PFSK-1 (cell line): Measurements from ENCODE around the gene TMEM11.

Experiments used
- FOXP2 ChIP-seq: optimal IDR thresholded peaks from 2 replicates; pipeline ENCODE3; 2011; ENCODE audit warnings: borderline replicate concordance, control low read depth, inconsistent platforms; ENCODE audit not compliant: insufficient read depth; ENCODE audit errors: extremely low read length, extremely low read depth
- POLR2AphosphoS5 ChIP-seq: IDR thresholded peaks from 2 replicates; pipeline ENCODE4 v1.6.1; 2012; ENCODE audit warnings: low read depth, mild to moderate bottlenecking, control low read depth, low read length, moderate library complexity
- REST ChIP-seq, 2 experiments: IDR thresholded peaks; 2 replicates each; pipeline versions ENCODE4 v1.6.1 to v1.8.0; 2011 to 2012; ENCODE audit warnings: low read depth in 2 of 2, low read length in 2 of 2, control low read depth in 1 of 2, inconsistent platforms in 1 of 2, mild to moderate bottlenecking in 1 of 2, moderate library complexity in 1 of 2; ENCODE audit not compliant: insufficient read depth in 1 of 2
- SIN3A ChIP-seq: IDR thresholded peaks from 2 replicates; pipeline ENCODE4 v1.6.1; 2012; ENCODE audit warnings: mild to moderate bottlenecking, low read length, moderate library complexity, borderline replicate concordance; ENCODE audit not compliant: insufficient read depth
- TAF1 ChIP-seq: IDR thresholded peaks from 2 replicates; pipeline ENCODE4 v1.6.1; 2012; ENCODE audit warnings: low read length, control low read depth, borderline replicate concordance; ENCODE audit not compliant: insufficient read depth

The TMEM11 gene

GRCh38 chr17:21228845-21229244 lies 14.9 kb upstream of the TMEM11 start:
- TF ChIP-seq REST (IDR thresholded peaks at IDR 0.05; ENCODE audit: insufficient read depth in 1 of 2, low read depth in 2 of 2, low read length in 2 of 2) (no peak), POLR2AphosphoS5 (no peak), TAF1 (no peak), FOXP2 (no peak), SIN3A (no peak)

DNA sequence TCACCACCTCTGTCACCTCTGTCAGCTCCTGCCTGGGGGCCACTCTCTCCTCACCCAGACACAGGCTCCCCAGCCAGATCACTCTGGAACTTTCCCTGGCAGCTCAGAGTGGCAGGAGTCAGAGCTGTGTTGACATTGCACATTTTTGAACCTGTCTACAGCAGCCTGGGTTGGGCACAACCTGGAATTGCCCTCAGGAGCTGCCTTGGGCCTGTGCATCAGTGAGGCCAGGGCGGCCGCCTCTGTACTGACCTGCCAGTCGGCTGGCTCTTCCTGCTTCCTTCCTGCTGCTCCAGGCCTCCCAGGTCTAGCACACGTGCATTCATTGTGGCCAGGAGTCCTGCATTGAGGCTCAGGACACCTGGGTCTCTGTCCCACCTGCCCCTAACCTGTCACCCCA lies 14.2 kb upstream of the TMEM11 start:
- no peak for TF ChIP-seq TAF1
- no peak for TF ChIP-seq SIN3A
- TF ChIP-seq FOXP2: no peak
- no peak for TF ChIP-seq REST (IDR thresholded peaks at IDR 0.05; ENCODE audit: insufficient read depth in 1 of 2, low read depth in 2 of 2, low read length in 2 of 2)
- no peak for TF ChIP-seq POLR2AphosphoS5

- TF ChIP-seq REST (IDR thresholded peaks at IDR 0.05; ENCODE audit: insufficient read depth in 1 of 2, low read depth in 2 of 2, low read length in 2 of 2) (no peak), SIN3A (no peak), POLR2AphosphoS5 (no peak), TAF1 (no peak), FOXP2 (no peak)
Measured at GRCh38 chr17:21223086-21223485, 9.1 kb upstream of the TMEM11 start.

DNA sequence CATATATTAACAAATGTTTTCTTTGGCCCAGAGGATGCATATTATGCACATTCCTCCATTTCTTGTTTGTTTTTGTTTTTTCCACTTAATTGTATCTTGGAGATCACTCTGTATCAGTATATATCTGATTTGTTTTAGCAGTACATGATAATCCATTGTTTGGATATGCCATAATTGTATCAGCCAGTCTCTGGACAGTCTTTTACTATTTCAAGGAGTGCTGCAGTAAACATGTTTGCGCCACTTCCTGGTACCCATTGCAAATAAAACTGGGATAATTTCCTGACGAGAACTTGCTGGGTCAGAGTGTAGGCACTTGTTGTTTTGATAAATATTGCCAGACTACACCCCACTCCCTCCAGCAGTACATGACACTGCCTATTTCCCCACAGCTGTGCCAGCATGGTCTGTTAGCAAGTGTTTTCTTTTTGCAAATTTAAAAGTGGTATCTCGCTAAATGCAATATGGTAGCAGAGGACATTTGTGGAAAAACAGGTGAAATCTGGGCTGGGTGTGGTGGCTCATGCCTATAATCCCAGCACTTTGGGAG lies 4.9 kb upstream of the TMEM11 start:
- TF ChIP-seq SIN3A (no peak), POLR2AphosphoS5 (no peak), TAF1 (no peak), FOXP2 (no peak), REST (IDR thresholded peaks at IDR 0.05; ENCODE audit: insufficient read depth in 1 of 2, low read depth in 2 of 2, low read length in 2 of 2) (no peak)

- TF ChIP-seq SIN3A (no peak), REST (IDR thresholded peaks at IDR 0.05; ENCODE audit: insufficient read depth in 1 of 2, low read depth in 2 of 2, low read length in 2 of 2) (no peak), FOXP2 (no peak), POLR2AphosphoS5 (no peak), TAF1 (no peak)
Measured at GRCh38 chr17:21218101-21218500, 4.1 kb upstream of the TMEM11 start.
